ENCODE results near the gene VSX2. TPM values are rescaled to one million over a fixed set of nuclear protein-coding genes. Genes with fewer than 3 reads are reported as not detected.

The VSX2 gene
- total RNA-seq, 2 donors from 2014 or later, result not detected

DNA sequence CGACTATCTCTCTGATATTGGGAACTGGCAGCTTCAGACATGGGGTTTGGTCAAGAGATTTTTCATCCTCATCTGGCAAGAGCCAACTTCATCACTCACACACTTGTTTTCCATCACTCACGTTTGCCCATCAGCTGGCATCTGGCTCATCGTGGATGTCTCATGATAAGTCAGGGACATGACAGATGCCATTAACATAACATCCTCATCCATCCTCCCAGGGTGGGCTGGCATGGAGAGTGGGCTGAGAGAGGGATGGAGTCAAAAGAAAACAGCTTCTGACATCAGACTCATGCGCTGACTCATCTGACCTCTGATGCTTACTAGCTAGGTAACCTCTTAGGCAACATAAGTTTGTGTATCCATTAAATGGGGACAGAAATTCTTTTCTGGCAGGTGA, 1.8 kb upstream of the VSX2 start:
- no peaks in the 10 kb centered on the region for H3K9me3 ChIP-seq
- no peaks in the 10 kb centered on the region for H3K36me3 ChIP-seq (replicated peaks in 1 of 2; ENCODE audit: insufficient read depth in 1 of 2, low read depth in 2 of 2)
- no peak overlapping the region for H3K27ac ChIP-seq
- intact Hi-C loops (cut with DNase I), result no loop called here
- ATAC-seq (no peak), DNase-seq (no peak)
- H3K27me3 ChIP-seq, result peaks cover 0 to 42% of the 10 kb centered on the region in 2 donors
- 70 to 79% methylated on average over 4 of the region's 4 CpGs for WGBS, 2 donors
- H3K4me3 ChIP-seq, result no peak overlapping the region
- peaks cover 26% of the 10 kb centered on the region for H3K4me1 ChIP-seq
- TF ChIP-seq POLR2A (IDR thresholded peaks at IDR 0.05), result no peak
- TF ChIP-seq CTCF (IDR thresholded peaks at IDR 0.05), result no peak

DNA sequence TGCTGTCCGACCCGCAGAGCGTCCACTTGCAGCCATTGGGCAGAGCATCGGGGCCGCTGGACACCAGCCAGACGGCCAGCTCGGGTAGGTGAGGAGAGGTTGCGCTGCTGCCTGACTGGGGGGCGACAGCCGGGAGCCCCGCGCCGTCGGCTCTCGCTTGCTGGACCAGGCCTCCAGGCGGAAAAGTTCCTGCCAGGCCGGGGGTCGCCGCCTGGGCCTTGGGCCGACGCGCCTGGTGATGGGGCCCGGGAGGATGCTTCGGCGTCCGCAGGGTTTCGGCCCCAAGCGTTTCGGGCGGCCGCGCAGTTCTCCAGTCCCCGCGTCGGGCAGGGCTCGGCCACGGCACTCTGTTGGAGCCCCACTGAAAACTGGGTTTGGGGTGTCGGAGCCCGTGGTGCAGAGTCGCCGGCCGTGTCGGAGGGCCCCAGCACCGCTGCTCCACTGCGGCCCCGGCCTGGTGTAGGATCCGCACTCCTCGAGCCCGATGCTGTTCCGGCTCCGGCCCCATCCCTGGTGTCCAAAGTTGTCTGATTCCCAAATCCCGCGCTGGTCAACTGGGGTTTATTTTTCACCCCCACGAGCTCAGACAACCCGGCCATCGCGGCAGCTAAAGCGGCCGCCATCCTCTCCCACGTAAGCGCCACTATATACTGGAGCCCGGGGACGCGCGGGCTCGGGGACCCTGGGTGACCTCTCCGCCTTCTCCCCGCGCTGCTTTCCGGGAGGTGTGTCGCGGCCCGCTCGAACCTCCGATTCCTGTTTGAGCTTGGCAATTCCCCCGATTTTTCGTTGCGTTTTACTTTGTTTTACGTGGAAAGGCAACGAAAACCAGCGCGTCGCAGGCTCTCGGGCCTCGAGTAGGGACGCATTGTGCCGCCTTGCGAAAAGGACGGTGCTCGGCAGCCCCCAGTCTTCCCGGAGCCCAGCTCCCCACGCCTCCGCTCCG, 872 bp downstream of the VSX2 start:
- H3K9me3 ChIP-seq, result no peaks in the 10 kb centered on the region
- H3K4me1 ChIP-seq, result peaks cover 26% of the 10 kb centered on the region
- no peak overlapping the region for H3K27ac ChIP-seq
- DNase-seq (no peak), ATAC-seq (peak; percentile 18)
- intact Hi-C loops (cut with DNase I), result no loop called here
- H3K27me3 ChIP-seq, result peaks cover 0 to 42% of the 10 kb centered on the region in 2 donors
- no peaks in the 10 kb centered on the region for H3K36me3 ChIP-seq (replicated peaks in 1 of 2; ENCODE audit: insufficient read depth in 1 of 2, low read depth in 2 of 2)
- no peak overlapping the region for H3K4me3 ChIP-seq
- TF ChIP-seq CTCF (IDR thresholded peaks at IDR 0.05) (no peak), POLR2A (IDR thresholded peaks at IDR 0.05) (no peak)
- 3 to 6% methylated on average over 21 to 92 of the region's 94 CpGs for WGBS, 2 donors

DNA sequence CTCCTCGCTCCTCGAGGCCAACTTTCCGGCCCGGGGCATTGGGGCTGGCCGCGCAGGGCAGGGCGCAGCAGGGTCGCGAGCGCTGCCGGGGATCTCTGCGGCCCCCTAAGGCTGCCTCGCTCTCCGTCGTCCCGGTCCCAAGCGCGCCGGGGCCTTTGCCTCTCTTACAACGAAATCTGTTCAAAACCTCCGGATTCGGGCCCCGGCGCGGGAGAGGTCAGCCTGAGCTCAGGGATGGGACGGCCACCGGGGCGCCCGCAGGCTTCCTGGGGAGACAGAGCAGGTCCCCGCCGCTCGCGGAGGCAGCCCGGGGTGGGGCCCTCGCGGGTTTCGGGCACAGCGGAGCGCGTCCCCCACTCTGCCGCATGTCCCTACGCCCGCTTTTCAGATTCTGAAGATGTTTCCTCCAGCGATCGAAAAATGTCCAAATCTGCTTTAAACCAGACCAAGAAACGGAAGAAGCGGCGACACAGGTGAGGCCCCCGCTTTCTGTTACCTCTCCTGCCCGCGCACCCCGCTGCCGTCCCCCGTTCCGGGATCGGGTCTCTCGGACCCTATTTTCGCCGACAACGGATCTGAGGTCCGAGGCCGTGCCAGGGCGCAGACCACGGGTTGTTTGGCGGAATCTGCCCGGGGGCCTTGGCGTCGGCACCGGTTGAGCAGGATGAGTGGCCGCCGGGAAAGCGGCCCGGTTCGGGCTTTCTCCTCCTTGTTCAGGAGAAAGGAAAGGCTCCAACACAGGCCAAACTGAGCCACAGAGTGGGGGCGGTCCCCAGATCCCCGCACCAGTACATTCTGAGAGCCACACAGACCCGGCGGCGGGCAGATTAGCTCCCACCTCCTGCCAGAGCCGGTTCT, 1.8 kb downstream of the VSX2 start:
- peaks cover 26% of the 10 kb centered on the region for H3K4me1 ChIP-seq
- no peak for DNase-seq
- no peaks in the 10 kb centered on the region for H3K36me3 ChIP-seq (replicated peaks in 1 of 2; ENCODE audit: insufficient read depth in 1 of 2, low read depth in 2 of 2)
- no peak overlapping the region for H3K4me3 ChIP-seq
- H3K27me3 ChIP-seq, result peaks cover 0 to 42% of the 10 kb centered on the region in 2 donors
- peak; percentile 30 for ATAC-seq
- H3K9me3 ChIP-seq, result no peaks in the 10 kb centered on the region
- intact Hi-C loops (cut with DNase I), result no loop called here
- H3K27ac ChIP-seq, result no peak overlapping the region
- TF ChIP-seq CTCF (IDR thresholded peaks at IDR 0.05) (no peak), POLR2A (IDR thresholded peaks at IDR 0.05) (no peak)
- 2 to 3% methylated on average over 23 to 80 of the region's 80 CpGs for WGBS, 2 donors

GRCh38 chr14:74241652-74242017, 2.4 kb downstream of the VSX2 start:
- Histone ChIP-seq H3K27ac (no peak overlapping the region), H3K9me3 (no peaks in the 10 kb centered on the region), H3K36me3 (replicated peaks in 1 of 2; ENCODE audit: insufficient read depth in 1 of 2, low read depth in 2 of 2) (no peaks in the 10 kb centered on the region), H3K4me3 (no peak overlapping the region), H3K4me1 (peaks cover 26% of the 10 kb centered on the region), H3K27me3 (peaks cover 0 to 42% of the 10 kb centered on the region in 2 donors)
- no peak for ATAC-seq
- WGBS, 2 donors, result 8 to 11% methylated on average over 14 of the region's 14 CpGs
- DNase-seq, result no peak
- TF ChIP-seq POLR2A (IDR thresholded peaks at IDR 0.05), result no peak
- TF ChIP-seq CTCF (IDR thresholded peaks at IDR 0.05), result no peak
- intact Hi-C loops (cut with DNase I), result no loop called here

Measured in body of pancreas (tissue), 4 donors.